ENCODE measurements around the gene ORMDL3.
"Not testable (repeated sequence)": the region's sequence is repeated elsewhere in the genome, so short reads cannot be mapped to it uniquely, and the experiment has no call there.

ORMDL3 gene

GRCh38 chr17:39948489-39948828, 21.1 kb upstream of the ORMDL3 start:
- DNase-seq: not testable (repeated sequence)

- no peak for DNase-seq
These were observed 19.3 kb upstream of the ORMDL3 start for GRCh38 chr17:39946551-39947330.

GRCh38 chr17:39944393-39944711, 17.0 kb upstream of the ORMDL3 start:
- DNase-seq: no peak

DNA sequence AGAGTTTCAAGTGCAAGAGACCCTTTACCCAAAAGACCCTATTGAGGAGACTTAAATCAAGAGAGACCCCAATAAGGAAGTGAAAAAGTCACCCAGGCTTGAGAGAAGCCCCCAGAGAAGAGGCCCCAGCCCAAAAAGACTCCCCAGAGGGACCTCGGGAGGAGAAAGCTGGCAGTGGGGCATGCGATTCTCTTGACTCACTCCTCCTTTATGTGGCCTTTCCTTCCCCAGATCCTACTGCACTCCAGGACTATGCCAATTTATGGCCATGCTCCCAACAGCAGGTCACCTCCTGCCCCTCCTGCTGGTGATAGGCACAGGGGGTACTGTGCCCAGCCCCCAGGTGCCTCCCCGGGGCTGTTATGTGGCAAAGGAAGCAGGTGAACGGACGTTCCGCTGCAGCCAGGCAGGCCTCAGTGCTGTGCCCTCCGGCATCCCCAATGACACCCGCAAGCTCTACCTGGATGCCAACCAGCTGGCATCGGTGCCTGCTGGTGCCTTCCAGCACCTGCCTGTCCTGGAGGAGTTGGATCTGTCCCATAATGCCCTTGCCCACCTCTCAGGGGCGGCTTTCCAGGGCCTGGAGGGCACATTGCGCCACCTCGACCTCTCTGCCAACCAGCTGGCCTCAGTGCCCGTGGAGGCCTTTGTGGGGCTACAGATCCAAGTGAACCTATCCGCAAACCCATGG, 16.4 kb upstream of the ORMDL3 start:
- DNase-seq: no peak

DNA sequence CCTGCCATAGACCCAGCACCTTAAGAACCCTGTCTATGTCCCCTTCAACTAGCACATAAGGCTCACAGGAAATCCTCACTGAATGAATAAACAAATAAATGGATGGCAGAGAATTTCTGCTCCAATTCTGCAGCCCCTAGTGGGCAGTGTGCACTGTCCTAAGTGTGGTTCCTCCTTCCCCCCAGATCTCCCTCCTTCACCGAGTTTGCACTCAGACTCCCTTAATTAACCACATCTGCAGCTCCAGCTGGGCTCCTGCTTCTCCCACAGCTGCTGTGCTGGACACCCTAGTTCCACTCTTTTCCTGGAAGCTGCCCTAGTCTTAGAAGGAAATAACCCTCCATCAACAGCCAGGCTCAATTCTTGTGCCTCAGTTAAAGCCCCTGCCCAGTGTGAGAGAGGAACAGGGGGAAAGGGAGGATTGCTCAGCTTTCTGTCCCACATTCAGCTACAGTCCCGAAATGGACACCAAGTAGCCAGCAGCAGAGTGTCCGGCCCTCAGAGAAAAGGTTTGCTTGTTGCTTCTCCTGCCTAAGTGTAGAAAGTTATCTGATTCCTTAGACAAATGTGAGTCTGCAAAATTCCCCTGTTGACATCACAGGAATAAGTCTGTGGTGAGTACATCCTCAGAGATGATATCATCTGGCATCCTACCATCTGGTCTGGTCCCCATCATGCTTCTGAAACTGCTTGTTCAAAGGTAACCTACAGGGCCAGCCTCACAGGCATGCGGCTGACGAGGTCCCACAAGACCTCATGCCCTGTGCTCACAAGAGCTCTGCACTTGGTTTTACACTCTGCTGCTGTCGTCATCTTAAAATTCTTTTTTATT, 12.4 kb upstream of the ORMDL3 start:
- DNase-seq: no peak

DNA sequence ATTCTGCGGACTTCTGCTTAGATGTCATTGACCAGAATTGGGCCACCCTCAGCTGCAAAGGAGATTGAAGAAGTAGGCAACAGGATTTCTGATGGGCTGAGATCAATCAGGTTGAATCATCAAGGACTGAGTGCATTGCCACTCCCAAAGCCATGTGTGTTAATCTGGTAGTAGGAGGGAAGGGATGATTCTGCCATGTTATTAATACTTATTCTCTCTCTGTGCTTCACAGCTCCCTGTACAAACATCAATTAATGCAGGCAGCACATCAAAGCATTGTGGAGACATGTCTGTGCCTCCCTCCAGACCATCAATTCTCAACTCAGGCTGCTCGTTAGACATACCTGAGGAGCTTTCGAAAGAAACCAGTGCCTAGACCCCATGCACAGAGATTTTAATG, 11.7 kb upstream of the ORMDL3 start:
- no peak for DNase-seq

- DNase-seq: no peak
These were observed 10.9 kb upstream of the ORMDL3 start for GRCh38 chr17:39938140-39938869.

- DNase-seq: no peak
These were observed 10.0 kb upstream of the ORMDL3 start for GRCh38 chr17:39937447-39937846.

GRCh38 chr17:39935909-39936308, 8.5 kb upstream of the ORMDL3 start:
- DNase-seq: no peak

- DNase-seq: no peak
These were observed 6.9 kb upstream of the ORMDL3 start for GRCh38 chr17:39934324-39934723.

DNA sequence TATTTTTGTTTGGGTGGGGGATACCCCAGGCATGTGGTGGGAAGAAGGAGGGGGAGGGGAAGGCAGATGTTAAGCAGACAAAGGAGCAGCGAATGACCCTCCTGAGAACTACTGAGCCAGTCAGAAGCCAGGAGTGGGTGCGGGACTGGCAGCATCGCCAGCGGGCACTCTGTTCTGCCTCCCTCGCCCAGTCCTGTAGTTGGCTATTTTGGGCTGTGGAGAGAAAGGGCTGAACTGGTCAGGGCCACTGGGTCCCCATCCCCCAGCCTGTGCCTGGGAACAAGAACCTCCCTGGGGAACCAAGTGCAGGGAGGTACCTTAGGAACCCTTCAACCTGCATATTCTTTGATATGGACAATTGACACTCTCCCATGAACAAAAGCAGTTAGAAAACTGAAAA, 6.5 kb upstream of the ORMDL3 start:
- no peak for DNase-seq

DNA sequence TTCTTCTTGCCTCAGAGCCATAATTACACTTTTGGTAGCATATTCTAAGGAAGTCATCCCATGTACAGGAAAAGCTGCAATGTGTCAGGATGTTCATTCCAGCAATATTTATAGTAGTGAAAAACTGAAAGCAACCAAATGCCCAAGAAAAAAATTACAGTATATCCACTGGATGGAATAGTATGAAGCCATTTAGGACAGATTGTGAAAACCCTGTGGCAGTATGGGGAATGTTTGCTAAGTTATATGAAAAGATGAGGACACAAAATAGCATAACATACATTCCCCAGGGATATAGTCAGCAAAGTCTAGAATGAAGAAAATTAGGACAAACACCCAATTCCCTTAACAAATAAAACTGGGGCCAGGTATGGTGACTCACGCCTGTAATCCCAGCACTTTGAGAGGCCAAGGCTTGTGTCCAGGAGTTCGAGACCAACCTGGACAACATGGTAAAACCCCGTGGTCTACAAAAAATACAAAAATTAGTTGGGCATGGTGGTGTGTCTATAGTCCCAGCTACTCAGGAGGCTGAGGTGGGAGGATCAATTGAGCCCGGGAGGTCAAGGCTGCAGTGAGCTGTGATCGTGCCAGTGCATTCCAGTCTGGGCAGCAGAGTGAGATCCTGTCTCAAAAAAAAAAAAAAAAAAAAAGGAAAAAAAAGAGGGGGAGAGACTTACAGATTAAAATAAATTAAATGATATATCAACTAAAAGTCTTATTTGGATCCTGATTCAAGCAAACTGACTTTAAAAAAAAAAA, 2.4 kb upstream of the ORMDL3 start:
- no peak for DNase-seq

DNA sequence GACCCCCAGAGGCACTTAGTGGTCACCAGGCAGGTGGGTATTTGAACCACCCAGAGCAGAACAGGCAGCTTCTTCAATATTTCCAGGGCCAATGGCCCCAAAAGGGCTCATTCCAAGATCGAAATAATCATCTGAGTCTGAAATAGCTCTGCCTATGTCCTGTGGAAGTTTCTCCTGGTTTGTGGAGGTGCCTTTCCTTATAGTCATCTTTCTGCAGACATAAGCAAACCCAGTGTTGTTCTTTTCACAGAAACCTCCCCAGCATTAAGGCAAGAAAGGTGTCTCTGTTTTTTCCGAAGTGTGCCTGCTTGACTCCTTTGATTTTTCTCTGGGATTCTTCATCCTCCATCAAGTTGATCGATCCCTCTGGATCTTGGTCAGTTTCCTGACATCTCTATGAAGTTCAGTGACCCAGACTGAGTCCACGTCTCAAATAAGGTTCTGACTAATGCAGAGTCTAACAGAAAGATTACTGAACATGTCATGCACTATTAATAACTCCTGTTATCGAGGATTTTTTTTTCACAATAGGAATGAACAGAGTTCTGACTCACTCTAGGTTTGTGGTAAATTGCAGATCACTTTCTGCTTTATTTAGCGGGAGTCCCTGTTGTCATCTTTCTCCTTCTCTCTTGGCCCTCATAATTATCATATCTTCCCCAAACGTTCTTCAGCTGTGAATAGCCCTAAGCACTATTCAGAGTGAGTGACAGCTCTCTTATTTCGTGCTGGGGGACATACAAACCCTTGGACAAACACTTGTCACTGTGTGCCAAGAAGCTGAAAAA, 1.7 kb upstream of the ORMDL3 start:
- DNase-seq: no peak

DNA sequence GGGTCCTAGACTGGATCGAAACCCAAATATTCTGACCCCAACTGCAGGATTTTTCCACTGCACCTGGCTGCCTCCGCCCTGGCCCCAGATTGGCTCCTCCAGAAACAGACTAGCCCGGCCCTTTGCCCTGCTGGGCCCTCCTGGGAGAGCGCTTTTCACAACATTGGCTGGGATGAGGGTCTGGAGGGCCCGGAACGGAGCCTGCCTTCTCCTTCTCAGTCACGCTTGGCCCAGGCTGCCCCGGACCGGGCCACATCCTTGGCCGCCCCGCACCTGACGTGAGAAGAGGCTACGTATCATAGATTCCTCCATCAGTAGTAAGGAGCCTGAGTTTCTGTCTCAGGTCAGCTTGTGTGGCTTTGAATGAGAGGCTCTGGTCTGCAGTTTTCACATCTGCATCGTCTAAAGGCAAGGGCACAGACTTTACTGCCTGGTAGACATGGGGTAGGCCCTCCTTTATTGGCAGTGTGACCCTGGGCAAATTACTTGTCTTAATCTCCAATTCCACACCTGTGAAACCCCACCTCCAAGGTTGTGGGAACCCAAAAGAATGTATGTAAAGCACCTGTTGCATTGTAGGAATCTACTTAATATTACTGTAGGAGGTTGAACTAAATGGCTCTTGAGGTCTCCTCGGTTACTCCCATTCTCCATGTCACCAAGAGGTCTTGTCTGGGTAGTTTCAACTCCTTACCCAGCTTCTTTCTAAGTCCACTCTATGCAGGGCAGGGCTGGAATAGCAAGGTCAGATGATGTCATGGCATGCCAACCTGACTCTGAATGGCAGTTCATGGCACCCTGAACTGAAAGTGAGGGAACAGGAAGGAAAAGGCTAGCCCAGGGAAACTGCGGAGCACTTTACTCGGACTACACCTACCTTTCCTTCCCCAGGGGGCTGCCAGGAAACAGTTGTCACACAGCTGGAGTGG, 792 bp upstream of the ORMDL3 start:
- no peak for DNase-seq

DNA sequence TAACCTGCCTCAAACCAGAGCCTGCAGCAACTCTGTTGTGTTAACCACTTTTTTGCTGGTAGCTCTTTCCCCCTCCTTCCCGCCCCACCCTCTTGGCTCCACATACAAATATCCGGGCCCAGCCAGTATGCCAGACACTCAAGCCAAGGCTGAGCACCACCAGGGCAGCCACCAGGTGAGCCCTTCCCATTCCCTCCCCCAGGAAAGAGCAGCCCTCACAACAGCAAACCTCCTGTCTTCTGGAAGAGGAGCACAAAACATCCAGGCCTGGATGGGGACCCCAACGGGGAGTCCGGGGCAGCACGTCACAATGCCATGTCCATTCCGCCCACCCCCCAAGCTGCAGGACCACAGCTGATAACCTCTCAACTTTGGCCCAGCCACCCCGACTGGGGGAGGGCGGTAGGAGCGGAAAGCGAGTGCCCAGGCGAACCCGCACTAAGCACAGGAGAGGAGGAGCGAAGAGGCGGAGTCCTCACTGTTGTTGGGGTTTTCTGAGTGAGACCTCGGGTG, 757 bp downstream of the ORMDL3 start:
- DNase-seq: peak; percentile 38

DNA sequence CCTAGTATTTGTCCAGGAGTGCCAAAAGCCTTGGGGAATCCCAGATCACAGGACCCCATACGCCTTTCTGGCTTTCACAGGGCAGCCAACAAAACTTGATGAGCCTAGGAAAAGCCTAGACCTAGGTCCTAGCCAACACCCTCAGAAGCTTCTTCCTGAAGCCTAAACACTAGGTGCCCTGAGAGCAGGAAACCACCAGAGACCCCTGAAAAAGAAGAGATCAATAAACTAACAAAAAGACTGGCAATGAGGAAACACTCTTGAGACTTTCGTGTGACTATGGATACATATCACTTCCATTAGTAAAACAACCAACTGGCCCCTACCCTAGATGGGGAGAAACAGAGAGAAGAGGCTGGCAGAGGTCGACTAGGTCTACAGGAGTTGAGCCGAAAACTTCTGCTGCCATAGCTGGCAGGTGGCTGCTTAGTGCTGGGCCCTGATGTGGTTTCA, 1.2 kb downstream of the ORMDL3 start:
- no peak for DNase-seq

DNA sequence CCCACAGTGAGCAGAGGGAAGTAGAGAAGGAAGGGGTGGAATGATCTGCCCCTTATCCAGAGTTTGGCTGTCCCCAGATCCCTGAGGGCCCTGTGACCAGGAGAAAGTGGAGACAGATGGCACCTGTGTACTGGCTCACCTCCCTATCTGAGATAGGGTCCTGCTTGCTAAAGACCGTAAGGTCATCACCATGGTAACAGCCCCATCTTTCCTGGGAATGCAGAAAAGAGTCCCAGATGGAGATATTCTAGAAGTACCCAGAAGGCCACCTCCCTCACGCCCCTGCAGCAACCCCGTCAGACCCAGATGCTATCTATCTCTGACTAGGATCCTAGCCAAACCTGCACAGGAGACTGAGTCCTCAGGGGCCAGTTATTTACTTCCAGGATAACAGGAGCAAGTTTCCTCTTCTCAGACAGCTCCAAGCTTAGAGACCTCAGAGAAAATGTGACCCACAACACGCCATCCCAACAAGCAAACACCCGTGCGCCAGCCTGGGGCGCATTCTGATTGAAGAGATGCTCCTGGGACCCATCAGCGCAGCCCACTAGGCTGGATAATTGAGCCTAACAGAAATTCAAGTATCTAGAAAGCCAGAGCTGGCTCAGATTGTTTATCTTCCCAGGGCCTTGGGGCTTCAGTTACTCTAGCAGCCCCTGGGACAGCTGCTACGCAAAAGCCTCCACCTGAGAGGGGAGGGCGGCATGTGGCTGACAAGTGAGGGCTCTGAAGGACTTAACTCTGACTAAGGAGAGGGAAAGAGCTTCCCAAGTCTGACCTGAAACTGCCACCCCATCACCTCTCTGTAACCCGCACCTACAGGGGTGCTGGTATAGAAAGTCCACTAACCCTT, 1.9 kb downstream of the ORMDL3 start:
- DNase-seq: no peak

DNA sequence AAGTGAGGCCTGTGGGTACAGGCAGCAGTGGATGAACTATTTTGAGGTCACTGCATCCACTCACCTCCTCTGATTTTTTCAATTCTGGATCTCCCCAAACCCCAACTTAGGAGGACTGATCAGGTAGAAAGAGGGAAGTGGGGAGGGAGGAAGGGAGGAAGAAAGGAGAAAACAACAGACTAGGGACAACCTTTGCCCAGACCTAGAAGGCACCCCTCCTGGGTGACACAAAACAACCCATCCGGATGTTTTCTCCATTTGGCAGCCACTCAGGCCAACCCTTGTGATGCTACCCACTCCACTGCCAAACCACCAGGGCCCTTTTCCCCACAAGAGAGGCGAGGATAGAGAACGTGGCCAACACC, 2.7 kb downstream of the ORMDL3 start:
- DNase-seq: no peak
